Chondrocyte (in vitro differentiated cells): ENCODE results near the gene DYNLT2B. TPM values are rescaled to one million over a fixed set of nuclear protein-coding genes. Genes with fewer than 3 reads are reported as not detected.
A peak's percentile ranks its signal among the peaks of the same experiment; 100 is the strongest.
"Not testable (repeated sequence)": the region's sequence is repeated elsewhere in the genome, so short reads cannot be mapped to it uniquely, and the experiment has no call there.

ENCODE experiments used
- DNase-seq: peaks from one replicate; pipeline ENCODE4 v3.0.0; 2021; ENCODE audit warnings: mixed read lengths, low spot score
- H3K27ac Mint-ChIP-seq: one replicate; pipeline ENCODE4 v1.8.0; 2021; ENCODE audit warnings: mild to moderate bottlenecking, moderate library complexity, mixed read lengths; ENCODE audit not compliant: unreplicated experiment
- H3K27me3 Mint-ChIP-seq: 2 replicates; pipeline ENCODE4 v1.8.0; 2021; ENCODE audit warnings: low read depth, mixed read lengths
- H3K36me3 Mint-ChIP-seq: 2 replicates; pipeline ENCODE4 v1.8.0; 2021; ENCODE audit warnings: low read depth, mixed read lengths
- H3K4me1 Mint-ChIP-seq: 2 replicates; pipeline ENCODE4 v1.8.0; 2021; ENCODE audit warnings: low read depth, mild to moderate bottlenecking, mixed read lengths
- H3K4me3 Mint-ChIP-seq: one replicate; pipeline ENCODE4 v1.8.0; 2021; ENCODE audit warnings: mild to moderate bottlenecking, moderate library complexity, mixed read lengths; ENCODE audit not compliant: unreplicated experiment
- H3K9me3 Mint-ChIP-seq: 2 replicates; pipeline ENCODE4 v1.8.0; 2021; ENCODE audit warnings: low read depth, mixed read lengths
- long read RNA-seq: library from polyadenylated mRNA; stranded (forward); transcript quantifications from one replicate; pipeline ENCODE4 v2.0.0, GENCODE V29; 2021
- total RNA-seq: library from RNA; stranded (reverse); gene quantifications from 3 replicates; pipeline ENCODE4 v1.2.1, GENCODE V29; 2021
- TF ChIP-seq, protein P1 (sequence below): fragments of 200-600 bp; sonication (generic); IDR thresholded peaks from 2 replicates; pipeline ENCODE4 v1.5.0; 2021; ENCODE audit warnings: antibody characterized with exemption, mild to moderate bottlenecking, moderate library complexity

Gene DYNLT2B
- 10.6 to 19.5 TPM (median 12.1 TPM) in 3 replicates for total RNA-seq
- long read RNA-seq, transcript TCTEX1D2-201 (5 exons, 673 nt): major isoform, 11 of 19 reads
- long read RNA-seq, partial matches to known transcripts: 0 of 19 reads
- long read RNA-seq, other reads (novel, unspliced or antisense): 6 of 19 reads

DNA sequence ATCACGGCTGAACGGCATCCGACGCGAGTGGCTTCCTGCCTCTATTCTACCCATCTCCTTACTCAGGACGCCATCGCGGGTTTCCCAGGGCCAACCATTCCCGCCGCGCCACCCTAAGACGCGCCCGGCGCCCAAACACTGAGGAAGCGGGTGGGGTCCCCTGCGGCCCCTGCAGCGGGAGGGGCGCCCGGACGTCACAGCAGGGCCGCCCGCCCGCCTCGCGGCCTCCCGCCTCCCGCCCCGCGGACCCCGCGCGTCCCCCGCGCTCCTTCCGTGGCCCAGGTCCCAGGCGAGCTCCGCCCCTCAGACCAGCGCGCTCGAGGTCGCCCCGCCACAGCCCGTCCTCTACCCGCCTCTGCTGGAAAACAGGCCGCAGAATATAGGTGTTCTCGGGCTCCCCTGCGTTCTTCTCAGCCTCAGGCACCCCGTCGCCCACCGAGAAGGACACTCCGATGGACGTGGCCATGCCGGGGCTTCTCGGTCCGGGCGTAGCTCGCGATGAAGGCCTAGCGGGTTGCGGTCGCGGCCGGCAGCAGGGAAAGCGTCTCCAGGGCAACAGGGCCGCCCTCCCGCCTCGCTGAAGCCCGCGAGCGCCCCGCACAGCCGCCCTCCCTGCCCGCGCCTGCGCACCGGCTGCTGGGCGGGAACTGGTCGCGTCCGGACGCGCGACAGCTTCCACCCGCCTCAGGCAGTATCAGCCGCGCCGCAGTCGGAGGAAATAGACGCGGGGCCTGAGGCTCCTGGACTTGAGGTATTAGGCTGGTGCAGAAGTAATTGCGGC lies at the start of gene DYNLT2B:
TSS of gene DYNLT2B (minus strand) at position 554 of the 781 bp plus-strand sequence. CDS start at position 466, 88 bp downstream.
- Mint-ChIP-seq H3K27me3 (no peaks in the 10 kb centered on the region), H3K4me1 (peaks cover 6% of the 10 kb centered on the region), H3K27ac (peak within 1 kb of the TSS; percentile 95), H3K9me3 (no peaks in the 10 kb centered on the region), H3K4me3 (peak within 1 kb of the TSS; percentile 93), H3K36me3 (peaks cover 4% of the 10 kb centered on the region)
- TF ChIP-seq, protein P1, sequence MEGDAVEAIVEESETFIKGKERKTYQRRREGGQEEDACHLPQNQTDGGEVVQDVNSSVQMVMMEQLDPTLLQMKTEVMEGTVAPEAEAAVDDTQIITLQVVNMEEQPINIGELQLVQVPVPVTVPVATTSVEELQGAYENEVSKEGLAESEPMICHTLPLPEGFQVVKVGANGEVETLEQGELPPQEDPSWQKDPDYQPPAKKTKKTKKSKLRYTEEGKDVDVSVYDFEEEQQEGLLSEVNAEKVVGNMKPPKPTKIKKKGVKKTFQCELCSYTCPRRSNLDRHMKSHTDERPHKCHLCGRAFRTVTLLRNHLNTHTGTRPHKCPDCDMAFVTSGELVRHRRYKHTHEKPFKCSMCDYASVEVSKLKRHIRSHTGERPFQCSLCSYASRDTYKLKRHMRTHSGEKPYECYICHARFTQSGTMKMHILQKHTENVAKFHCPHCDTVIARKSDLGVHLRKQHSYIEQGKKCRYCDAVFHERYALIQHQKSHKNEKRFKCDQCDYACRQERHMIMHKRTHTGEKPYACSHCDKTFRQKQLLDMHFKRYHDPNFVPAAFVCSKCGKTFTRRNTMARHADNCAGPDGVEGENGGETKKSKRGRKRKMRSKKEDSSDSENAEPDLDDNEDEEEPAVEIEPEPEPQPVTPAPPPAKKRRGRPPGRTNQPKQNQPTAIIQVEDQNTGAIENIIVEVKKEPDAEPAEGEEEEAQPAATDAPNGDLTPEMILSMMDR: no peak
- peak; percentile 96 for DNase-seq

DNA sequence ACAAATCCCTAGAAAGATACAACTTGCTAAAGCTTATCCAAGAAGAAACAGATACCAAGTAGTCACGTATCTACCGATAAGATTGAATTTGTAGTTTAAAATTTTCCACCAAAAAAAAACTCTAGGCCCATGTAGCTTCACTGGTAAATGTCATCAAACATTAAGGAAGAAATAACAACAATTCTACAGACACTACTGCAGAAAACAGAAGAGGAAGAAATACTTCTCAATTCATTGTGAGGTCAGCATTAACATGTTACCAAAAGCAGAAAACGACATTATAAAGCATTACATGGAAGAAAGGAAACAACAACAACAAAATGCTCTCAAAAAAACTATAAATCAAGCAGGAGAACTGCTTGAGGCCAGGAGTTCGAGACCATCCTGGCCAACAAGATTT lies 47.7 kb upstream of the DYNLT2B start:
- H3K4me1 Mint-ChIP-seq: peaks cover 5% of the 10 kb centered on the region
- peaks cover 24% of the 10 kb centered on the region for H3K36me3 Mint-ChIP-seq
- no peak for DNase-seq
- H3K9me3 Mint-ChIP-seq: no peaks in the 10 kb centered on the region
- TF ChIP-seq, protein P1: no peak
- no peak overlapping the region for H3K27ac Mint-ChIP-seq
- no peak overlapping the region for H3K4me3 Mint-ChIP-seq
- no peaks in the 10 kb centered on the region for H3K27me3 Mint-ChIP-seq

DNA sequence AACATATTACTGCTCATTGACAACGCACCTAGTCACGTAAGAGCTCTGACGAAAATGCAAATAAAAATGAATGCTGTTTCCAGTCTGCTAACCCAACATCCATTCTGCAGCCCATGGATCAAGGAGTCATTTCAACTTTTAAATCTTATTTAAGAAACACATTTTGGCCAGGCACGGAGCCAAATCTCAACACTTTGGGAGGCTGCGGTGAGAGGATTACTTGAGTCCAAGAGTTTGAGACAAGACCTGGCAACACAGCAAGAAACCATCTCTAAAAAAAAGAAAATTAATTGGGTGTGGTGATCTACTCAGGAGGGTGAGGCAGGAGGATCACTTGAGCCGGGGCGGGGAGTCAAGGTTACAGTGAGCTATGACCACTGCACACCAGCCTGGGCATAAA lies 42.5 kb upstream of the DYNLT2B start:
- Mint-ChIP-seq H3K27ac (no peak overlapping the region), H3K36me3 (peaks cover 48% of the 10 kb centered on the region), H3K27me3 (no peaks in the 10 kb centered on the region), H3K4me1 (no peaks in the 10 kb centered on the region), H3K9me3 (no peaks in the 10 kb centered on the region), H3K4me3 (no peak overlapping the region)
- TF ChIP-seq, protein P1: no peak
- no peak for DNase-seq

DNA sequence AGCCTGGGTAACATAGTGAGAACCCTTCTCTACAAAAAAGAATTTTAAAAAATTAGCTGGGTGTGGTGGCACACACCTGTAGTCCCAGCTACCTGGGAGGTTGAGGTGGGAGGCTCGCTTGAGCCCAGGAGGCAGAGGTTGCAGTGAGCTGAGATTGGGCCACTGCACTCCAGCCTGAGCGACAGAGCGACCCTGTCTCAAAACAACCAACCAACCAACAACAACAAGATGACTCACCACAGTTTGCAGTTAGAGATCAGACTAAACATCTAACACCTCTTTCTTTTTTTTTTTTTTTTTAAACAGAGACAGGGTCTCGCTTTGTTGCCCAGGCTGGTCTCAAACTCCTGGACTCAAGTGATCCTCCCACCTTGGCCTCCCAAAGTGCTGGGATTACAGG lies 40.5 kb upstream of the DYNLT2B start:
- not testable (repeated sequence) for DNase-seq, H3K4me3 Mint-ChIP-seq, H3K27me3 Mint-ChIP-seq, H3K4me1 Mint-ChIP-seq, H3K27ac Mint-ChIP-seq, H3K9me3 Mint-ChIP-seq
- peaks cover 58% of the 10 kb centered on the region for H3K36me3 Mint-ChIP-seq

DNA sequence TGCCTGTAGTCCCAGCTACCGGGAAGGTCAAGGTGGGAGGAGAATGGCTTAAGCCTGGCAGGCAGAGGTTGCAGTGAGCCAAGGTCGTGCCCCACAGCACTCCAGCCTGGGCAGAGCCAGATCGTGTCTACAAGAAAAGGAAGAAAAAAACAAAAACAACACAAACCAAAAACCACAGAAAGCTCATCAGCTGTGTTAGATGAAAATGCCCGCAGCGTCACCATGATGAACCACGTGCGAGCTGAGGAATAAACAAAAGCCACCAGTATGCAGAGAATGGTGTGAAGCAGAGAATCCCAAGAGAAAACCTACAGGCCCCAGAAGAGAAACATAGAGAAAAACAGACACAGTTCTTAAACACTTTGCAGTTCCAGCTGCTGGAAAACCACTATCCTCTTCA lies 39.9 kb upstream of the DYNLT2B start:
- H3K4me1 Mint-ChIP-seq: no peaks in the 10 kb centered on the region
- no peak overlapping the region for H3K4me3 Mint-ChIP-seq
- DNase-seq: no peak
- no peaks in the 10 kb centered on the region for H3K9me3 Mint-ChIP-seq
- H3K27ac Mint-ChIP-seq: peak overlapping the region; percentile 68
- no peaks in the 10 kb centered on the region for H3K27me3 Mint-ChIP-seq
- peaks cover 59% of the 10 kb centered on the region for H3K36me3 Mint-ChIP-seq
- TF ChIP-seq, protein P1: no peak

DNA sequence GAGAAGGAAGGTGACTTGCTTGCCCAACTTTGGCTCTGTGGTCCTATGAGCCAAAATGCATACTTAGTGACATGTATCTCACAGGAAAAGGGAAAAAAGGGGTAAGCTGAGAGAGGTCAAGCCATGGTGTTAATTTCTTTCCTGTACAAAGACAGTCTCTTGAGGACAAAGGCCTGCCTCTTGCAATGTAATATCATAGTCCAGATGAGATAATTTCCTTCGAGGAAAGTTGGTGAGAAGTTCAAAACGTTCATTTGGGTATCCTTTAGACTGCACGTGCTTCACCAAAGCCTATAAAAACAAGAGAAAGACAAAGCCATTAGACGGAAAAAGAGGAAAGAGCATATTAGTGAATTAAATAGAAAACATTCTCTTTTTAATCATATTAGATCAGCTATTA lies 38.5 kb upstream of the DYNLT2B start:
- H3K4me3 Mint-ChIP-seq: no peak overlapping the region
- no peaks in the 10 kb centered on the region for H3K4me1 Mint-ChIP-seq
- TF ChIP-seq, protein P1: no peak
- peaks cover 52% of the 10 kb centered on the region for H3K36me3 Mint-ChIP-seq
- no peaks in the 10 kb centered on the region for H3K27me3 Mint-ChIP-seq
- no peak for DNase-seq
- no peaks in the 10 kb centered on the region for H3K9me3 Mint-ChIP-seq
- H3K27ac Mint-ChIP-seq: no peak overlapping the region
